Erythroblast (primary cell): Measurements from ENCODE around the gene SLC39A7.

Experiments used
- DNase-seq, 2 experiments: peaks; one replicate each; lab custom pipeline; 2025; lab: John Stamatoyannopoulos, UW
- GATA1 ChIP-seq: IDR thresholded peaks from 2 replicates; pipeline ENCODE4 v1.6.1; 2011; ENCODE audit warnings: low read depth, mild to moderate bottlenecking, control low read depth, low read length, moderate library complexity
- POLR2A ChIP-seq: IDR thresholded peaks from 2 replicates; pipeline ENCODE4 v1.6.1; 2011; ENCODE audit warnings: mild to moderate bottlenecking, low read length

Gene SLC39A7

GRCh38 chr6:33200219-33201146, at the start of gene SLC39A7, which contains the start of gene RXRB:
Gene SLC39A7 (plus strand): TSS chr6:33200867. CDS start chr6:33201246, 379 bp downstream.
Gene RXRB (minus strand): TSS chr6:33200665. CDS start chr6:33200476, 189 bp downstream.
- TF ChIP-seq GATA1 (no peak), POLR2A (peak; percentile 95)
- peak; percentile 99 for DNase-seq

GRCh38 chr6:33151050-33151449, 49.6 kb upstream of the SLC39A7 start:
- TF ChIP-seq POLR2A, result no peak
- TF ChIP-seq GATA1, result no peak
- no peak for DNase-seq

- no peak for DNase-seq
- TF ChIP-seq GATA1 (no peak), POLR2A (no peak)
Measured at GRCh38 chr6:33154349-33154748, 46.3 kb upstream of the SLC39A7 start.

- DNase-seq, result no peak
- TF ChIP-seq POLR2A (no peak), GATA1 (no peak)
Measured at GRCh38 chr6:33156561-33156960, 44.1 kb upstream of the SLC39A7 start.

GRCh38 chr6:33156964-33157363, 43.7 kb upstream of the SLC39A7 start:
- TF ChIP-seq GATA1 (no peak), POLR2A (no peak)

GRCh38 chr6:33160096-33160495, 40.6 kb upstream of the SLC39A7 start:
- no peak for DNase-seq
- TF ChIP-seq POLR2A (no peak), GATA1 (no peak)

More at GRCh38 chr6:33156964-33157363, 43.7 kb upstream of the SLC39A7 start:
- no peak for DNase-seq

GRCh38 chr6:33160728-33161344, 39.8 kb upstream of the SLC39A7 start:
- DNase-seq, result peak; percentile 20 to 24
- no peak for TF ChIP-seq GATA1
- no peak for TF ChIP-seq POLR2A

- peak; percentile 66 to 81 for DNase-seq
- TF ChIP-seq POLR2A, result peak; percentile 32
- no peak for TF ChIP-seq GATA1
Measured at GRCh38 chr6:33161354-33162331, 39.0 kb upstream of the SLC39A7 start.

- DNase-seq, result no peak
Measured at GRCh38 chr6:33163540-33163939, 37.1 kb upstream of the SLC39A7 start.

GRCh38 chr6:33164176-33164575, 36.5 kb upstream of the SLC39A7 start:
- no peak for DNase-seq
- TF ChIP-seq GATA1 (no peak), POLR2A (no peak)

More at GRCh38 chr6:33163540-33163939, 37.1 kb upstream of the SLC39A7 start:
- no peak for TF ChIP-seq GATA1
- no peak for TF ChIP-seq POLR2A

GRCh38 chr6:33164665-33165373, 35.8 kb upstream of the SLC39A7 start:
- no peak for DNase-seq
- TF ChIP-seq POLR2A (no peak), GATA1 (no peak)

GRCh38 chr6:33165581-33166258, 34.9 kb upstream of the SLC39A7 start:
- DNase-seq, result no peak
- no peak for TF ChIP-seq GATA1
- no peak for TF ChIP-seq POLR2A

- DNase-seq, result no peak
- TF ChIP-seq POLR2A, result no peak
- no peak for TF ChIP-seq GATA1
Measured at GRCh38 chr6:33166363-33166762, 34.3 kb upstream of the SLC39A7 start.
